Muscle layer of colon (tissue), 2 donors: ENCODE measurements around the gene POT1.
"Not testable (repeated sequence)": the region's sequence is repeated elsewhere in the genome, so short reads cannot be mapped to it uniquely, and the experiment has no call there.

Experiments used
- H3K27ac ChIP-seq: one replicate; pipeline ENCODE4 v1.7.0; 2013; ENCODE audit warnings: low read depth, mild to moderate bottlenecking, low read length, moderate library complexity
- H3K27me3 ChIP-seq, 2 donors: one replicate each; pipeline ENCODE4 v1.7.0; 2013; ENCODE audit warnings: low read length in 2 of 2, mild to moderate bottlenecking in 2 of 2; ENCODE audit not compliant: insufficient read depth in 2 of 2, control insufficient read depth in 1 of 2
- H3K36me3 ChIP-seq: one replicate; pipeline ENCODE4 v1.7.0; 2013; ENCODE audit warnings: mild to moderate bottlenecking, low read length; ENCODE audit not compliant: insufficient read depth
- H3K4me1 ChIP-seq: one replicate; pipeline ENCODE4 v1.7.0; 2013; ENCODE audit warnings: mild to moderate bottlenecking, low read length; ENCODE audit not compliant: insufficient read depth
- H3K4me3 ChIP-seq, 2 donors: one replicate each; pipeline ENCODE4 v1.7.0; 2013; ENCODE audit warnings: low read length in 2 of 2, low read depth in 1 of 2, mild to moderate bottlenecking in 1 of 2, moderate library complexity in 1 of 2
- H3K9ac ChIP-seq: one replicate; pipeline ENCODE4 v1.7.0; 2013; ENCODE audit warnings: low read length
- H3K9me3 ChIP-seq: one replicate; pipeline ENCODE4 v1.7.0; 2013; ENCODE audit warnings: mild to moderate bottlenecking, low read length
- donor health status: abdominal sarcoma.
- donor health status: Adenocarcinoma of cecum.

Gene POT1

GRCh38 chr7:124929467-124930172 lies at the start of gene POT1:
TSS of gene POT1 (minus strand) at chr7:124929825. CDS start at chr7:124897173, 32,652 bp downstream.
- Histone ChIP-seq H3K27ac (peak within 1 kb of the TSS; percentile 59), H3K36me3 (no peaks in the 10 kb centered on the region), H3K4me3 (peak within 1 kb of the TSS; percentile 61 to 87), H3K9me3 (no peaks in the 10 kb centered on the region), H3K9ac (peak within 1 kb of the TSS; percentile 88), H3K4me1 (peaks cover 15% of the 10 kb centered on the region), H3K27me3 (no peaks in the 10 kb centered on the region)

GRCh38 chr7:124975131-124975530 lies 45.5 kb upstream of the POT1 start:
- H3K27ac ChIP-seq, H3K9ac ChIP-seq, H3K9me3 ChIP-seq, H3K27me3 ChIP-seq, H3K4me3 ChIP-seq, H3K4me1 ChIP-seq, H3K36me3 ChIP-seq: not testable (repeated sequence)

- Histone ChIP-seq H3K36me3 (no peaks in the 10 kb centered on the region), H3K27me3 (no peaks in the 10 kb centered on the region), H3K9ac (no peak overlapping the region), H3K4me3 (no peak overlapping the region), H3K9me3 (no peaks in the 10 kb centered on the region), H3K4me1 (no peaks in the 10 kb centered on the region), H3K27ac (no peak overlapping the region)
These were observed 35.9 kb upstream of the POT1 start for GRCh38 chr7:124965553-124965952.

- no peak overlapping the region for H3K4me3 ChIP-seq
- H3K4me1 ChIP-seq = no peaks in the 10 kb centered on the region
- H3K27ac ChIP-seq = no peak overlapping the region
- H3K9me3 ChIP-seq = no peaks in the 10 kb centered on the region
- no peaks in the 10 kb centered on the region for H3K36me3 ChIP-seq
- H3K9ac ChIP-seq = no peak overlapping the region
- no peaks in the 10 kb centered on the region for H3K27me3 ChIP-seq
These were observed 30.1 kb upstream of the POT1 start for GRCh38 chr7:124959676-124960075.

- H3K27ac ChIP-seq, H3K27me3 ChIP-seq, H3K36me3 ChIP-seq, H3K9me3 ChIP-seq, H3K9ac ChIP-seq, H3K4me1 ChIP-seq, H3K4me3 ChIP-seq: not testable (repeated sequence)
These were observed 28.3 kb upstream of the POT1 start for GRCh38 chr7:124957952-124958351.

GRCh38 chr7:124956160-124956559 lies 26.5 kb upstream of the POT1 start:
- no peak overlapping the region for H3K9ac ChIP-seq
- no peaks in the 10 kb centered on the region for H3K9me3 ChIP-seq
- no peak overlapping the region for H3K4me3 ChIP-seq
- no peaks in the 10 kb centered on the region for H3K36me3 ChIP-seq
- no peaks in the 10 kb centered on the region for H3K27me3 ChIP-seq
- H3K27ac ChIP-seq = no peak overlapping the region
- no peaks in the 10 kb centered on the region for H3K4me1 ChIP-seq

GRCh38 chr7:124954790-124955189 lies 25.2 kb upstream of the POT1 start:
- Histone ChIP-seq H3K4me3 (no peak overlapping the region), H3K9ac (no peak overlapping the region), H3K4me1 (no peaks in the 10 kb centered on the region), H3K9me3 (no peaks in the 10 kb centered on the region), H3K36me3 (no peaks in the 10 kb centered on the region), H3K27me3 (no peaks in the 10 kb centered on the region), H3K27ac (no peak overlapping the region)

DNA sequence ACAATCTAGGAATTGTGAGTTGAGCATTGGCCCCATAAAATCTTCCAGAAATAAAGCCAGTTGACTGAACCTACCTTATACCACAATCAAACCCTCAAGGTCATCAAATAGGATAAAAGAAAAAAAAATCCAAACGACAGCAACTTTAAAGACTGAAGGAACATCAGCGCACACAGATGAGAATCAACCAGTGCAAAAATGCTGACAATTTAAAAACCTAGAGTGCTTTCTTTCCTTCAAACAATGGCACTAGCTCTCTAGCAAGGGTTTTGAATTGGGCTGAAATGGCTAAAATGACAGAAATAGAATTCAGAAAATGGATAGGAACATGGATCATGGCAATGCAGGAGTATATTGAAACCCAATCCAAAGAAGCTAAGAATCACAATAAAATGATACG lies 16.1 kb upstream of the POT1 start:
- Histone ChIP-seq H3K9me3 (no peaks in the 10 kb centered on the region), H3K4me3 (no peak overlapping the region), H3K27ac (no peak overlapping the region), H3K9ac (no peak overlapping the region), H3K36me3 (no peaks in the 10 kb centered on the region), H3K27me3 (no peaks in the 10 kb centered on the region), H3K4me1 (no peaks in the 10 kb centered on the region)

- H3K4me3 ChIP-seq = no peak overlapping the region
- H3K27me3 ChIP-seq = no peaks in the 10 kb centered on the region
- no peaks in the 10 kb centered on the region for H3K4me1 ChIP-seq
These were observed 13.8 kb upstream of the POT1 start for GRCh38 chr7:124943472-124943871.

DNA sequence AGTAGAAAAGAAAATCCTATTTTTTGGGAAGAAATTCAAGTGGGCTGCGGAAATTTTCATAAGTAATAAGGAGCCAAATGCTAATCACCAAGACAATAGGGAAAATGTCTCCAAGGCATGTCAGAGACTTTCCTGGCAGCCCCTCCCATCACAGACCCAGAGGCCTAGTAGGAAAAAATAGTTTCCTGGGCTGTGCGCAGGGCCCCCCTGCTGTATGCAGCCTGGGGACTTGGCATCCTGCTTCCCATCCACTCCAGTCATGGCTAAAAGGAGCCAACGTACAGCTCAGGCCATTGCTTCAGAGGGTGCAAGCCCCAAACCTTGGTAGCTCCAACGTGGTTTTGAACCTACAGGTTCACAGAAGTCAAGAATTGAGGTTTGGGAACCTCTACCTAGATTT lies 12.8 kb upstream of the POT1 start:
- Histone ChIP-seq H3K4me1 (no peaks in the 10 kb centered on the region), H3K9me3 (no peaks in the 10 kb centered on the region), H3K4me3 (no peak overlapping the region), H3K27me3 (no peaks in the 10 kb centered on the region), H3K9ac (no peak overlapping the region), H3K27ac (no peak overlapping the region), H3K36me3 (no peaks in the 10 kb centered on the region)

More at GRCh38 chr7:124943472-124943871, 13.8 kb upstream of the POT1 start:
- no peaks in the 10 kb centered on the region for H3K36me3 ChIP-seq
- no peak overlapping the region for H3K9ac ChIP-seq
- no peaks in the 10 kb centered on the region for H3K9me3 ChIP-seq
- no peak overlapping the region for H3K27ac ChIP-seq

DNA sequence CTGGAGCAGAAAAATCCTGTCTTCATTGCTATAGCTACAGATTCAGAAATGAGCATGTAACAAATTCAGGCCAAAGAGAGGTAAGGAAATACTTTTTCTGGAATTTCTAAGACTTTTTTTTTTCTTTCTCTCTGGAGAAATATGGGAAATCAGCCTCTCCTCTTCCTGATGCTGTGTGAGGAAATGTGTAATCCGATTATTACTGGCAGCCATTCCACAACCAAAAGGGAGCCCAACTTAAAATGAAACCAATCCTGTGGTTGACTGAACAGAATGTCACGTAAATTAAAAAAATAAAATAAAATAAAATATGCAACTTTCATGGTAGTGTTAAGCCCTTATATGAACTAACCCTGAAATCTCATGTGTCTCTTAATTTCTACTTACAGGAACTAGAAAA lies 10.7 kb upstream of the POT1 start:
- Histone ChIP-seq H3K9me3 (no peaks in the 10 kb centered on the region), H3K4me3 (no peak overlapping the region), H3K4me1 (no peaks in the 10 kb centered on the region), H3K9ac (no peak overlapping the region), H3K36me3 (no peaks in the 10 kb centered on the region), H3K27ac (no peak overlapping the region), H3K27me3 (no peaks in the 10 kb centered on the region)

- H3K27me3 ChIP-seq = no peaks in the 10 kb centered on the region
- H3K27ac ChIP-seq = no peak overlapping the region
- H3K36me3 ChIP-seq = no peaks in the 10 kb centered on the region
- H3K4me3 ChIP-seq = no peak overlapping the region
- H3K9ac ChIP-seq = no peak overlapping the region
- no peaks in the 10 kb centered on the region for H3K4me1 ChIP-seq
- H3K9me3 ChIP-seq = no peaks in the 10 kb centered on the region
These were observed 8.5 kb upstream of the POT1 start for GRCh38 chr7:124938128-124938527.
